Cardiac muscle cell (in vitro differentiated cells and primary cell): ENCODE results near the gene MACC1. TPM values are rescaled to one million over a fixed set of nuclear protein-coding genes. Genes with fewer than 3 reads are reported as not detected.
"Not testable (repeated sequence)": the region's sequence is repeated elsewhere in the genome, so short reads cannot be mapped to it uniquely, and the experiment has no call there.

Source experiments
- DNase-seq, 2 donors: peaks; one replicate each; pipeline versions ENCODE4 v3.0.0 to v3.0.0-alpha.2; 2010 to 2017; ENCODE audit warnings: low read depth in 1 of 2, low spot score in 1 of 2
- H3K27ac ChIP-seq: fragments of 200-600 bp; sonication (generic); 2 replicates; pipeline ENCODE4 v1.5.1; 2016
- H3K27me3 ChIP-seq: fragments of 200-600 bp; sonication (generic); 2 replicates; pipeline ENCODE4 v1.6.0; 2016; ENCODE audit warnings: control low read depth
- H3K36me3 ChIP-seq: fragments of 200-600 bp; sonication (generic); 2 replicates; pipeline ENCODE4 v1.5.1; 2016; ENCODE audit warnings: control low read depth
- H3K4me1 ChIP-seq: fragments of 200-600 bp; sonication (generic); 2 replicates; pipeline ENCODE4 v1.8.1; 2017; ENCODE audit warnings: low read depth, mild to moderate bottlenecking, mixed run types
- H3K4me3 ChIP-seq: fragments of 200-600 bp; sonication (generic); 2 replicates; pipeline ENCODE4 v1.5.1; 2016; ENCODE audit warnings: mild to moderate bottlenecking
- H3K9me3 ChIP-seq: fragments of 200-600 bp; sonication (generic); 2 replicates; pipeline ENCODE4 v1.5.1; 2017; ENCODE audit warnings: low read depth, mild to moderate bottlenecking, control low read depth
- polyA plus RNA-seq: library from polyadenylated mRNA; unstranded; fragments of >200 nt; fragmentation: Nextera tagmentation; extraction: Ambion mirVana; gene quantifications from 2 replicates; pipeline ENCODE4 v1.2.1, GENCODE V29; 2016
- total RNA-seq: library from RNA; depleted of rRNA; stranded (reverse); fragments of >200 nt; gene quantifications from 2 replicates; pipeline ENCODE4 v1.2.3, GENCODE V29; 2016
- TF ChIP-seq, protein P1 (sequence below): IDR thresholded peaks from 2 replicates; pipeline ENCODE4 v1.5.1; 2012; ENCODE audit warnings: low read depth, mild to moderate bottlenecking, low read length

MACC1 gene
- total and polyA plus RNA-seq, 2 experiments from 2014 or later = 0.06 TPM; not detected in 1

DNA sequence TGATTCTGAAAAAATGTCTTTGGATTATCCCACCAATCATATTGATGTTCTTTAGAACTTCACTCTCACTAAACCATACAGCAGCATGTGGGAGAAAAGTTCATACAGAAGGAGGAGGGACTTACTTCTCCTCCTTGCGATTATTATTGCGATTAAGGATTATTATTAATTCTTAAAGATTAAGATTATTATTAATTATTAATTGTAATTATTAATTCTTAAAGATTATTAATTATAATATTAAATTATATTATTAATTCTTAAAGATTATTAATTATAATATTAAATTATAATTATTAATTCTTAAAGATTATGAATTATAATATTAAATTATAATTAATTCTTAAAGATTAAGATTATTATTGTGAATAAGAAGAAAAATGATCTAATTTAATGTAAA, 80.5 kb downstream of the MACC1 start:
- no peak overlapping the region for H3K27ac ChIP-seq
- DNase-seq = no peak
- no peaks in the 10 kb centered on the region for H3K27me3 ChIP-seq
- no peaks in the 10 kb centered on the region for H3K36me3 ChIP-seq
- H3K4me1 ChIP-seq = no peaks in the 10 kb centered on the region
- no peaks in the 10 kb centered on the region for H3K9me3 ChIP-seq
- TF ChIP-seq, protein P1, sequence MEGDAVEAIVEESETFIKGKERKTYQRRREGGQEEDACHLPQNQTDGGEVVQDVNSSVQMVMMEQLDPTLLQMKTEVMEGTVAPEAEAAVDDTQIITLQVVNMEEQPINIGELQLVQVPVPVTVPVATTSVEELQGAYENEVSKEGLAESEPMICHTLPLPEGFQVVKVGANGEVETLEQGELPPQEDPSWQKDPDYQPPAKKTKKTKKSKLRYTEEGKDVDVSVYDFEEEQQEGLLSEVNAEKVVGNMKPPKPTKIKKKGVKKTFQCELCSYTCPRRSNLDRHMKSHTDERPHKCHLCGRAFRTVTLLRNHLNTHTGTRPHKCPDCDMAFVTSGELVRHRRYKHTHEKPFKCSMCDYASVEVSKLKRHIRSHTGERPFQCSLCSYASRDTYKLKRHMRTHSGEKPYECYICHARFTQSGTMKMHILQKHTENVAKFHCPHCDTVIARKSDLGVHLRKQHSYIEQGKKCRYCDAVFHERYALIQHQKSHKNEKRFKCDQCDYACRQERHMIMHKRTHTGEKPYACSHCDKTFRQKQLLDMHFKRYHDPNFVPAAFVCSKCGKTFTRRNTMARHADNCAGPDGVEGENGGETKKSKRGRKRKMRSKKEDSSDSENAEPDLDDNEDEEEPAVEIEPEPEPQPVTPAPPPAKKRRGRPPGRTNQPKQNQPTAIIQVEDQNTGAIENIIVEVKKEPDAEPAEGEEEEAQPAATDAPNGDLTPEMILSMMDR = no peak
- H3K4me3 ChIP-seq = no peak overlapping the region

DNA sequence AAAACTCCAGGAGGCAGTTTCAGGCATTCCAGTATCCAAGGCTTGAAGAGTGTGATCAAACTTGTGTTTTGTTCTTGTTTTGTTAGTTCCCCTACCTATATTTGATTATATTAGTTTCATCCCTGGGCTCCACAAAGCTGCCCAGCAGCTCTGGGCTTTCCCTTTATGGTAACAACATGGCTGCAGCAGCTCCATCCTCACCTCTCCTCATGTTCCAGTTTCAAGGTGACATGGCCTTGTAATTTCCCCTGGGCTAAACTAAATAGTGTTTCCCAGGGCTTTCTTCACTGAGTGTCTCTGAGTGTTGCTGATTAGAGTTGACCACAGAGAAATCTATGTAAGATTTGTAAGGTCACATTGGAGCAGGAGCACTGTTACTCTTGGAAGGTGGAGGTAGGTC, 83.4 kb downstream of the MACC1 start:
- Histone ChIP-seq H3K36me3 (no peaks in the 10 kb centered on the region), H3K27ac (no peak overlapping the region), H3K4me3 (no peak overlapping the region), H3K27me3 (no peaks in the 10 kb centered on the region), H3K4me1 (no peaks in the 10 kb centered on the region), H3K9me3 (no peaks in the 10 kb centered on the region)
- DNase-seq = no peak
- TF ChIP-seq, protein P1 = no peak

DNA sequence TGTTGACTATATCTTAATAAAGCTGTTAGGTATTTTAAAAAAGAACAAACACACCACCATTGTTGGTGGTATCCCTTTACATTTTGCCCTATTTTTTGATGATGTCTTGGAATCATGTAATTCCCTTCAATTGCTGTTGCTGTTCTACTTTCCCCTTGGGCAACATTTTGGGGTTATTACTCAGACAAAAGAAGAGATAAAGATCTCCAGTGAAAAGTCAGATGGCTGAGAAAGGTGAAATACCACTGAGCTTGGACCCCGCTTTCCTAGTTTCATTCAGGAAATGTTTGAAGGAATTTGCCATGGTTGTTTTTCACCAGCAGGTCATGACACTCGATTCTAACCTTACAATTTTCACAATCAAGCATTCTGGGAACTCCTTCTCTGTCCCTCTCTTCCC, 84.6 kb downstream of the MACC1 start:
- no peak overlapping the region for H3K4me3 ChIP-seq
- no peak for DNase-seq
- TF ChIP-seq, protein P1 = no peak
- H3K27me3 ChIP-seq = no peaks in the 10 kb centered on the region
- no peaks in the 10 kb centered on the region for H3K9me3 ChIP-seq
- H3K4me1 ChIP-seq = no peaks in the 10 kb centered on the region
- no peak overlapping the region for H3K27ac ChIP-seq
- no peaks in the 10 kb centered on the region for H3K36me3 ChIP-seq

DNA sequence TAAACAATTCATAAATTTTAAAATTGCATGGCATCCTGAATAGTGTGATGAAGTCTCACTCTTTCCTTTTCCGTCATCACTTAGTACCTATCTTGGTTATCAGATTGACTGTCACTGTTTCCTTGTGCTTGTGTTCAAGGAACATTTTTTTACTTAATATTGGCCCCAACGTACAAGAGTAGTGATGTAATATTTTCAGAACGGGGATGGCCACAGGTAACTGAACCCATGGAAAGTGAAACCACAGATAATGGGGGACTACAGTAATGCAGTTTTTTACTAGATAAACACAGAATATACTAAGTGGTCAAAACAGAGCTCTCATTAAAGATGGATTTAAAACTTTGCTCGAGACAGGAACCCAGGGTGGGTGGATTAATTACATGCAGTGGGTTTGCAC, 85.4 kb downstream of the MACC1 start:
- TF ChIP-seq, protein P1 = no peak
- no peaks in the 10 kb centered on the region for H3K27me3 ChIP-seq
- no peak overlapping the region for H3K27ac ChIP-seq
- H3K9me3 ChIP-seq = no peaks in the 10 kb centered on the region
- H3K4me1 ChIP-seq = no peaks in the 10 kb centered on the region
- no peak for DNase-seq
- H3K4me3 ChIP-seq = no peak overlapping the region
- H3K36me3 ChIP-seq = no peaks in the 10 kb centered on the region

DNA sequence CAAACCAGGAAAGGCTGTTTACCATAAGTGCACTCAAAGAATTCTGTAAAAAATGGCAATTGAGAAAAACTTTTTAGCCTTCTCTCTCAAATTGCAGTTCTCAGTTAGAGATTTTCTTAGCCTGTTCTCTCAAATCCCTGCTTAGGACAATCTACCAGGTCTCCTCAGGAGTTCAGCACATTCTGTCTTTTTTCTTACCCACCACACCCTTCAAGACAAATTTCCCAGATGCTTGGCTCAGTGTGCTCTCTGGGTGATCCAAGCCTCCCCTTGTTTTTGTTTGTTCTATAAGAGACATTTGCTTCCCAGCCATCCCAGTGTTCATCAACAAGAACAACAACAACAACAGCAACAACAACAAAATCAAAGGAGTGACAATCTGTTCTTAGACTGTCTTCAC, 87.3 kb downstream of the MACC1 start:
- TF ChIP-seq, protein P1 = no peak
- no peaks in the 10 kb centered on the region for H3K9me3 ChIP-seq
- no peaks in the 10 kb centered on the region for H3K4me1 ChIP-seq
- no peak for DNase-seq
- H3K27me3 ChIP-seq = no peaks in the 10 kb centered on the region
- H3K27ac ChIP-seq = no peak overlapping the region
- no peak overlapping the region for H3K4me3 ChIP-seq
- H3K36me3 ChIP-seq = no peaks in the 10 kb centered on the region

DNA sequence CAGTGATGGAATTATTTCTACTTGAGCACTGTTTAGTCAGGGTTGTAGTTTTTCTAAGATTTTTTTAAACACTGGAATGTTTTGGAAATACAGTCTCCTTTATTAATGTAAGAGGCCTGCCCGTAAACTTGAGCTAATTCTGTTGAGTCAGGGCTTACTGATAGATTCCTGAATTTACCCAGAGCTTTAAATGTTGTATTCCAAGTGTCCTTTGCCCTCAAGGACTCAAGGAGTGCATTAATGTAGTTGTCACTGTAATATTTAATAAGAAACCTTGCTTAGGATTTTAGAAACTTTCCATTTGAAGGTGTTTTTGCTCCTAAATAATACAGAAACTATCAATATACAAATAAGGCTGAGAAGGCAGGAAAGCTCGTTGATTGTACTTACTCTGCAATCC, 89.2 kb downstream of the MACC1 start:
- DNase-seq = no peak
- Histone ChIP-seq H3K9me3 (no peaks in the 10 kb centered on the region), H3K36me3 (no peaks in the 10 kb centered on the region), H3K4me3 (no peak overlapping the region), H3K27ac (no peak overlapping the region), H3K4me1 (no peaks in the 10 kb centered on the region), H3K27me3 (no peaks in the 10 kb centered on the region)
- TF ChIP-seq, protein P1 = no peak

DNA sequence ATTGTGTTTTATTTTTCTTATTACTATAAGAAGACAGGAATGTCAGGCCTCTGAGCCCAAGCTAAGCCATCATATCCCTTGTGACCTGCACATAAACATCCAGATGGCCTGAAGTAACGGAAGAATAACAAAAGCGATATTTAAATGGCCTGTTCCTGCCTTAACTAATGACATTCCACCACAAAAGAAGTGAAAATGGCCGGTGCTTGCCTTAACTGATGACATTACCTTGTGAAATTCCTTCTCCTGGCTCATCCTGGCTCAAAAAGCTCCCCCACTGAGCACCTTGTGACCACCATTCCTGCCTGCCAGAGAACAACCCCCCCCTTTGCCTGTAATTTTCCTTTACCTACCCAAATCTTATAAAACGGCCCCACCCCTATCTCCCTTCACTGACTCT, 91.1 kb downstream of the MACC1 start:
- not testable (repeated sequence) for H3K36me3 ChIP-seq, H3K4me1 ChIP-seq, H3K27ac ChIP-seq, H3K9me3 ChIP-seq, H3K27me3 ChIP-seq, DNase-seq, H3K4me3 ChIP-seq

DNA sequence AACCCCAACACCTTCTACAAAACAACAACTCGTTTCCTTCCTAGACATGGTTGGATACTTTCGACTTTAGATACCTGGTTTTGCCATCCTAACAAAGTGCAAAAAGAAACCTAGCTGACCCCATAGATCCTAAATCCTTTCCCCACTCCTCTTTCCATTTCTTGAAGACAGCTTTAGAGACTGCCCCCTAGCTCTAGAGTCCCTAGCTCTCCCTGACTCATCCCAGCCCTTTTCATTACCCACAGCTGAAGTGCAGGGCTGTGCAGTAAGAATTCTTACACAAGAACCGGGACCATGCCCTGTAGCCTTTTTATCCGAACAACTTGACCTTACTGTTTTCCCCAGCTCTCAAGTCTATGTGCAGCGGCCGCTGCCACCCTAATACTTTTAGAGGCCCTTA, 93.1 kb downstream of the MACC1 start:
- not testable (repeated sequence) for H3K36me3 ChIP-seq, H3K4me1 ChIP-seq, H3K27ac ChIP-seq, H3K4me3 ChIP-seq, DNase-seq, H3K9me3 ChIP-seq, H3K27me3 ChIP-seq
